Nucleus accumbens (tissue), 56 donors: ENCODE results near the gene PCDHGB1.
"Not testable (repeated sequence)": the region's sequence is repeated elsewhere in the genome, so short reads cannot be mapped to it uniquely, and the experiment has no call there.

ENCODE experiments used
- DNase-seq, 56 donors: peaks; one replicate each; lab custom pipeline; 2025; lab: John Stamatoyannopoulos, UW

The PCDHGB1 gene

DNA sequence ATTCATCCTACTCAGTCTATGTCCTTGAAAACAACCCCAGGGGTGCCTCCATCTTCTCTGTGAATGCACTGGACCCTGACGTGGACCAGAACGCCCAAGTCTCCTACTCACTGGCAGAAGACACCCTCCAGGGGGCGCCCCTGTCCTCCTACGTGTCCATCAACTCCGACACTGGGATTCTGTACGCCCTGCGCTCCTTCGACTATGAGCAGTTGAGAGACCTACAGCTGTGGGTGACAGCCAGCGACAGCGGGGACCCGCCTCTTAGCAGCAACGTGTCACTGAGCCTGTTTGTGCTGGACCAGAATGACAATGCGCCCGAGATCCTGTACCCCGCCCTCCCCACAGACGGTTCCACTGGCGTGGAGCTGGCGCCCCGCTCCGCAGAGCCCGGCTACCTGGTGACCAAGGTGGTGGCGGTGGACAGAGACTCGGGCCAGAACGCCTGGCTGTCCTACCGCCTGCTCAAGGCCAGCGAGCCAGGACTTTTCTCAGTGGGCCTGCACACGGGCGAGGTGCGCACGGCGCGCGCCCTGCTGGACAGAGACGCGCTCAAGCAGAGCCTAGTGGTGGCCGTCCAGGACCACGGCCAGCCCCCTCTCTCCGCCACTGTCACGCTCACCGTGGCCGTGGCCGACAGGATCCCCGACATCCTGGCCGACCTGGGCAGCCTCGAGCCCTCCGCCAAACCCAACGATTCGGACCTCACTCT, 25.7 kb downstream of the PCDHGB1 start:
- DNase-seq: not testable (repeated sequence)

DNA sequence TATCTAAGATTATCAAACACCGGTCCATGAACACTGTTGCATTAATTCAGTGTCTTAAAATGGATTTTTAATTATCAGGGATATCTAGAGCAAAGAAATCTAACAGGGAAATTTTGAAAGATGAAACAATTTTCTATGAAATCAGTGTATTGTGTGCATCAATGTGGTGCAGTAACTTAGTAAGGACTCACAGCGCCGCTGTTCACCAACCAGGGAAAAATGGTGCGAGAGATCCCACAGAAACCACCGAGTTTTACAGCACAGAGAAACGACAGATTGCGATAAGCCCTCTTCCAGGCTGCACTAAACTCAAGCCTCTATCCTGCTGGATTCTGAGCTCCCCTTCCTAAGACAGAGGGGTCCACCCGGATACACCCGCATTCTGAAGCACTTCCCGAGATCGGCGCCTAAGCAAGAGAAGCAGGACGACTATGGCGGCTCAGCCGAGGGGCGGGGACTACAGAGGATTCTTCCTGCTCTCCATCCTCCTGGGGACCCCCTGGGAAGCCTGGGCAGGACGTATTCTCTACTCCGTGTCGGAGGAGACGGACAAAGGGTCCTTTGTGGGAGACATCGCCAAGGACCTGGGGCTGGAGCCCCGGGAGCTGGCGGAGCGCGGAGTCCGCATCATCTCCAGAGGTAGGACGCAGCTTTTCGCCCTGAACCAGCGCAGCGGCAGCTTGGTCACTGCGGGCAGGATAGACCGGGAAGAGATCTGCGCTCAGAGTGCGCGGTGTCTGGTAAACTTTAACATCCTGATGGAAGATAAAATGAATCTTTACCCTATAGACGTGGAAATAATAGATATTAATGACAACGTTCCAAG, 32.8 kb downstream of the PCDHGB1 start, which contains the start of gene PCDHGA7:
TSS of gene PCDHGA7 (plus strand) at position 274 of the 826 bp plus-strand sequence. CDS start at position 432, 158 bp downstream.
- no peak for DNase-seq

DNA sequence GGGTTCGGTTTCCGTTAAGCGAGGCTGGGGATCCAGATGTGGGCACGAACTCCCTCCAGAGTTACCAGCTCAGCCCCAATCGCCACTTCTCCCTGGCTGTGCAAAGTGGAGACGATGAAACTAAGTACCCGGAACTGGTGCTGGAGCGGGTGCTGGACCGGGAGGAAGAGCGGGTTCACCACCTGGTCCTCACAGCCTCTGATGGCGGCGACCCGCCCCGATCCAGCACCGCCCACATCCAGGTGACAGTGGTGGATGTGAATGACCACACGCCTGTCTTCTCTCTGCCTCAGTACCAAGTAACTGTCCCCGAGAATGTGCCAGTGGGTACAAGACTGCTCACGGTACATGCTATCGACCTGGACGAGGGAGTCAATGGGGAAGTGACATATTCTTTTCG, 33.4 kb downstream of the PCDHGB1 start:
- no peak for DNase-seq

DNA sequence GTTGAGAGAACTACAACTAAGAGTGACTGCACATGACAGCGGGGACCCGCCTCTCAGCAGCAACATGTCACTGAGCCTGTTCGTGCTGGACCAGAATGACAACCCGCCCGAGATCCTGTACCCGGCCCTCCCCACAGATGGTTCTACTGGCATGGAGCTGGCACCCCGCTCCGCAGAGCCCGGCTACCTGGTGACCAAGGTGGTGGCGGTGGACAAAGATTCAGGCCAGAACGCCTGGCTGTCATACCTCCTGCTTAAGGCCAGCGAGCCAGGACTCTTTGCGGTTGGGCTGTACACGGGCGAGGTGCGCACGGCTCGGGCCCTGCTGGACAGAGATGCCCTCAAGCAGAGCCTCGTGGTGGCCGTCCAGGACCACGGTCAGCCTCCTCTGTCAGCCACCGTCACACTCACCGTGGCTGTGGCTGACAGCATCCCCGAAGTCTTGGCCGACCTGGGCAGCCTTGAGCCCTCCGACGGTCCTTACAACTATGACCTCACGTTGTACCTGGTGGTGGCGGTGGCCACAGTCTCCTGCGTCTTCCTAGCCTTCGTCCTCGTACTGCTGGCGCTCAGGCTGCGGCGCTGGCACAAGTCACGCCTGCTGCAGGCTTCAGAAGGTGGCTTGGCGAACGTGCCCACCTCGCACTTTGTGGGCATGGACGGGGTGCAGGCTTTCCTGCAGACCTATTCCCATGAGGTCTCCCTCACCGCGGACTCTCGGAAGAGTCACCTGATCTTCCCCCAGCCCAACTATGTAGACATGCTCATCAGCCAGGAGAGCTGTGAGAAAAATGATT, 34.8 kb downstream of the PCDHGB1 start:
- DNase-seq: no peak

DNA sequence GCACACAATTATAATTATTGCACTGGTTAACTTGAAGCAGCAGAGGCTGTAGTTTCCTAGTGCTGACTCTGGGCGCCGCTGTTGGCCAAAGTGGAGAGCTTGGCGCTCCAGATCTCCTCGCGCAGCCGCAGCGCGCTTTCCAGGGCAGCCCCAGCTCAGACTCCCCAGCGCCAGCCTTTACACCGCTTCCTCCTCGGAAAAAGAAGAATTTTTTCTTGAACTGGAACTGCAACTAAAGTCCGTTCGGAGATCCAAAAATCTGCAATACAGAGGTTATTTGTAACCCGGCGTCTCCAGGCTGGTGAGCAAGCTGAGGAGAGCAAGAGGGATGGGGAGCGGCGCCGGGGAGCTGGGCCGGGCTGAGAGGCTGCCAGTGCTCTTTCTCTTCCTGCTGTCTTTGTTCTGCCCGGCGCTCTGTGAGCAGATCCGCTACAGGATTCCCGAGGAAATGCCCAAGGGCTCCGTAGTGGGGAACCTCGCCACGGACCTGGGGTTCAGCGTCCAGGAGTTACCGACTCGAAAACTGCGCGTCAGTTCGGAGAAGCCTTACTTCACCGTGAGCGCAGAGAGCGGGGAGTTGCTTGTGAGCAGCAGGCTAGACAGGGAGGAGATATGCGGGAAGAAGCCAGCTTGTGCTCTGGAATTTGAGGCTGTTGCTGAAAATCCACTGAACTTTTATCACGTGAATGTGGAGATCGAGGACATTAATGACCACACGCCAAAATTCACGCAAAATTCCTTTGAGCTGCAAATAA, 37.8 kb downstream of the PCDHGB1 start, which contains the start of gene PCDHGB4:
TSS of gene PCDHGB4 (plus strand) at position 142 of the 755 bp plus-strand sequence. CDS start at position 329, 187 bp downstream.
- not testable (repeated sequence) for DNase-seq

DNA sequence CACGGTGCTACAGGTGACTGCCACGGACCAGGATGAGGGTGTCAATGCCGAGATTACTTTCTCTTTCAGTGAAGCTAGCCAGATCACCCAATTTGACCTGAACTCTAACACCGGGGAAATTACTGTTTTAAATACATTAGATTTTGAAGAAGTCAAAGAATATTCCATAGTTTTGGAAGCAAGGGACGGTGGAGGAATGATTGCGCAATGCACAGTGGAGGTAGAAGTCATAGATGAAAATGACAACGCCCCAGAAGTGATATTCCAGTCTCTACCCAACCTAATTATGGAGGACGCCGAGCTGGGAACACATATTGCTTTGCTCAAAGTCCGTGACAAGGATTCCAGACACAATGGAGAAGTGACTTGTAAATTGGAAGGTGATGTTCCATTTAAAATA, 38.8 kb downstream of the PCDHGB1 start:
- no peak for DNase-seq

DNA sequence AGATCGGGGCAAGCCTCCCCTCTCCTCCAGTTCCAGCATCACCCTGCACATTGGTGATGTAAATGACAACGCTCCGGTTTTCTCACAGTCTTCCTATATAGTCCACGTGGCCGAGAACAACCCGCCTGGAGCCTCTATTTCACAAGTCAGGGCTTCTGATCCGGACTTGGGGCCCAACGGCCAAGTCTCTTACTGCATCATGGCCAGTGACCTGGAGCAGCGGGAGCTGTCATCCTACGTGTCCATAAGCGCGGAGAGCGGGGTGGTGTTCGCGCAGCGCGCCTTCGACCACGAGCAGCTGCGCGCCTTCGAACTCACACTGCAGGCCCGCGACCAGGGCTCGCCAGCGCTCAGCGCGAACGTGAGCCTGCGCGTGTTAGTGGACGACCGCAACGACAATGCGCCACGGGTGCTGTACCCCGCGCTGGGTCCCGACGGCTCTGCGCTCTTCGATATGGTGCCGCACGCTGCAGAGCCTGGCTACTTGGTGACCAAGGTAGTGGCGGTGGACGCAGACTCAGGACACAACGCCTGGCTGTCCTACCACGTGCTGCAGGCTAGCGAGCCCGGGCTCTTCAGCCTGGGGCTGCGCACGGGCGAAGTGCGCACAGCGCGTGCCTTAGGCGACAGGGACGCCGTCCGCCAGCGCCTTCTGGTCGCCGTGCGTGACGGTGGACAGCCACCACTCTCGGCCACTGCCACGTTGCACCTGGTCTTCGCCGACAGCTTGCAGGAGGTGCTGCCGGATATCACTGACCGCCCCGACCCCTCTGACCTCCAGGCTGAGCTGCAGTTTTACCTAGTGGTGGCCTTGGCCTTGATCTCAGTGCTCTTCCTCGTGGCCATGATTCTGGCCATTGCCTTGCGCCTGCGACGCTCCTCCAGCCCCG, 39.5 kb downstream of the PCDHGB1 start:
- no peak for DNase-seq

DNA sequence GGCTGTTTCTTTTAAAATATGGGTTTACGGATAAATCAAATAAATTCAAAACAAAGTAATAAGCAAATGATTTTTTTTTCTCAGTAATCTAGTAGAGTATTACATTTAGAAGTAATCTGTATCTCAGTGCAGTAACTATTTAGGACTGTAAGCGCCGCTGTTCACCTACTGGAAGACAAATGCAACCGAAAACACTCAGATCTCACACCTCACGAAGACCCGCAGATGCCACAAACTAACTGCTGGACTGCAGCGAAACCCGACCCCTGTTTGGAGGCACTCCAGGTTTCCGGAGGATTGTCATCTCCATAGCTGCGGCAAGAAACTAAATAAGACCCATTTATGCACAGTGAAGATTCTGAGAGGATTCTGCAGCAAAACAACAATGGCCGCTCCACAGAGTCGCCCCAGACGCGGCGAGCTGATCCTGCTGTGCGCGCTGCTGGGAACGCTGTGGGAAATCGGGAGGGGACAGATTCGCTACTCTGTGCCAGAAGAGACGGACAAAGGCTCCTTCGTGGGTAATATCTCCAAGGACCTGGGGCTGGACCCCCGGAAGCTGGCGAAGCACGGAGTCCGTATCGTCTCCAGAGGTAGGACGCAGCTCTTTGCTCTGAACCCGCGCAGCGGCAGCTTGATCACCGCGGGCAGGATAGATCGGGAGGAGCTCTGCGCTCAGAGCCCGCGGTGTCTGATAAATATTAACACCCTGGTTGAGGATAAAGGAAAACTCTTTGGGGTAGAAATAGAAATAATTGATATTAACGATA, 42.7 kb downstream of the PCDHGB1 start, which contains the start of gene PCDHGA8:
TSS of gene PCDHGA8 (plus strand) at position 205 of the 770 bp plus-strand sequence. CDS start at position 386, 181 bp downstream.
- DNase-seq: no peak

DNA sequence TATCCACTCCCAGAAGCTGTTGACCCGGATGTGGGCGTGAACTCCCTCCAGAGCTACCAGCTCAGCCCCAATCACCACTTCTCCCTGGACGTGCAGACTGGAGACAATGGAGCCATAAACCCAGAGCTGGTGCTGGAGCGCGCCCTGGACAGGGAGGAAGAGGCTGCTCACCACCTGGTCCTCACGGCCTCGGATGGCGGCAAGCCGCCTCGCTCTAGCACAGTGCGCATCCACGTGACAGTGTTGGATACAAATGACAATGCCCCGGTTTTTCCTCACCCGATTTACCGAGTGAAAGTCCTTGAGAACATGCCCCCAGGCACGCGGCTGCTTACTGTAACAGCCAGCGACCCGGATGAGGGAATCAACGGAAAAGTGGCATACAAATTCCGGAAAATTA, 43.4 kb downstream of the PCDHGB1 start:
- DNase-seq: no peak

DNA sequence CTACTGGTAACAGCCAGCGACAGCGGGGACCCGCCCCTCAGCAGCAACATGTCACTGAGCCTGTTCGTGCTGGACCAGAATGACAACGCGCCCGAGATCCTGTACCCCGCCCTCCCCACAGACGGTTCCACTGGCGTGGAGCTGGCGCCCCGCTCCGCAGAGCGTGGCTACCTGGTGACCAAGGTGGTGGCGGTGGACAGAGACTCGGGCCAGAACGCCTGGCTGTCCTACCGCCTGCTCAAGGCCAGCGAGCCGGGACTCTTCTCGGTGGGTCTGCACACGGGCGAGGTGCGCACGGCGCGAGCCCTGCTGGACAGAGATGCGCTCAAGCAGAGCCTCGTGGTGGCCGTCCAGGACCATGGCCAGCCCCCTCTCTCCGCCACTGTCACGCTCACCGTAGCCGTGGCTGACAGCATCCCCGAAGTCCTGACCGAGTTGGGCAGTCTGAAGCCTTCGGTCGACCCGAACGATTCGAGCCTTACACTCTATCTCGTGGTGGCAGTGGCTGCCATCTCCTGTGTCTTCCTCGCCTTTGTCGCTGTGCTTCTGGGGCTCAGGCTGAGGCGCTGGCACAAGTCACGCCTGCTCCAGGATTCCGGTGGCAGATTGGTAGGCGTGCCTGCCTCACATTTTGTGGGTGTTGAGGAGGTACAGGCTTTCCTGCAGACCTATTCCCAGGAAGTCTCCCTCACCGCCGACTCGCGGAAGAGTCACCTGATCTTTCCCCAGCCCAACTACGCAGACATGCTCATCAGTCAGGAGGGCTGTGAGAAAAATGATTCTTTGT, 44.7 kb downstream of the PCDHGB1 start:
- not testable (repeated sequence) for DNase-seq

DNA sequence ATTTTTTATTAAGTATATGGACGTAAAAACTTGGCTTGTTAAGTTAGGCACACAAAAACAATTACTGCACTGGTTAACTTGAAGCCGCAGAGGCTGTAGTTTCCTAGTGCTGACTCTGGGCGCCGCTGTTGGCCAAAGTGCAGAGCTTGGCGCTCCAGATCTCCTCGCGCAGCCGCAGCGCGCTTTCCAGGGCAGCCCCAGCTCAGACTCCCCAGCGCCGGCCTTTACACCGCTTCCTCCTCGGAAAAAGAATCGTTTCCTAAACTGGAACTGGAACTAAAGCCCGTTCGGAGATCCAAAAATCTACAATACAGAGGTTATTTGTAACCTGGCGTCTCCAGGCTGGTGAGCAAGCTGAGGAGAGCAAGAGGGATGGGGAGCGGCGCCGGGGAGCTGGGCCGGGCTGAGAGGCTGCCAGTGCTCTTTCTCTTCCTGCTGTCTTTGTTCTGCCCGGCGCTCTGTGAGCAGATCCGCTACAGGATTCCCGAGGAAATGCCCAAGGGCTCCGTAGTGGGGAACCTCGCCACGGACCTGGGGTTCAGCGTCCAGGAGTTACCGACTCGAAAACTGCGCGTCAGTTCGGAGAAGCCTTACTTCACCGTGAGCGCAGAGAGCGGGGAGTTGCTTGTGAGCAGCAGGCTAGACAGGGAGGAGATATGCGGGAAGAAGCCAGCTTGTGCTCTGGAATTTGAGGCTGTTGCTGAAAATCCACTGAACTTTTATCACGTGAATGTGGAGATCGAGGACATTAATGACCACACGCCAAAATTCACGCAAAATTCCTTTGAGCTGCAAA, 48.1 kb downstream of the PCDHGB1 start, which contains the start of gene PCDHGB5:
TSS of gene PCDHGB5 (plus strand) at position 192 of the 796 bp plus-strand sequence. CDS start at position 373, 181 bp downstream.
- DNase-seq: peak in 3 of 56 donors; percentile 19 to 31 (median 22)

DNA sequence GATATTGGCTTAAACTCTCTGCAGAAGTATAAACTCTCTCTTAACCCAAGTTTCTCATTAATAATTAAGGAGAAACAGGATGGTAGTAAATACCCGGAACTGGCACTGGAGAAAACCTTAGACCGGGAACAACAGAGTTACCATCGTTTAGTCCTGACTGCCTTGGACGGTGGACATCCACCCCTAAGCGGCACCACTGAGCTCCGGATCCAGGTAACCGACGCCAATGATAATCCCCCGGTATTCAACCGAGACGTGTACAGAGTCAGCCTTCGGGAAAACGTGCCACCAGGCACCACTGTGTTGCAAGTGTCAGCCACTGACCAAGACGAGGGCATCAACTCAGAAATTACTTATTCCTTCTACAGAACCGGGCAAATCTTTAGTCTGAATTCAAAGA, 48.7 kb downstream of the PCDHGB1 start:
- DNase-seq: no peak

DNA sequence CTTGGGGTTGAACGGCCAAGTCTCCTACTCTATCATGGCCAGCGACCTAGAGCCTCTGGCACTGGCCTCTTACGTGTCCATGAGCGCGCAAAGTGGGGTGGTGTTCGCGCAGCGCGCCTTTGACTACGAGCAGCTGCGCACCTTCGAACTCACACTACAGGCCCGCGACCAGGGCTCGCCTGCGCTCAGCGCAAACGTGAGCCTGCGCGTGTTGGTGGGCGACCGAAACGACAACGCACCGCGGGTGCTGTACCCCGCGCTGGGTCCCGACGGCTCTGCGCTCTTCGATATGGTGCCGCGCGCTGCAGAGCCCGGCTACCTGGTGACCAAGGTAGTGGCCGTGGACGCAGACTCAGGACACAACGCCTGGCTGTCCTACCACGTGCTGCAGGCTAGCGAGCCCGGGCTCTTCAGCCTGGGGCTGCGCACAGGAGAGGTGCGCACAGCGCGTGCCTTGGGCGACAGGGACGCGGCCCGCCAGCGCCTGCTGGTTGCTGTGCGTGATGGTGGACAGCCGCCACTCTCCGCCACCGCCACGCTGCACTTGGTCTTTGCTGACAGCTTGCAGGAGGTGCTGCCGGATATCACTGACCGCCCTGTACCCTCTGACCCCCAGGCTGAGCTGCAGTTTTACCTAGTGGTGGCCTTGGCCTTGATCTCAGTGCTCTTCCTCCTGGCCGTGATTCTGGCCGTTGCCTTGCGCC, 49.8 kb downstream of the PCDHGB1 start:
- no peak for DNase-seq
